ENCODE results near the gene ZNF70.
"Not testable (repeated sequence)": the region's sequence is repeated elsewhere in the genome, so short reads cannot be mapped to it uniquely, and the experiment has no call there.

ZNF70 gene

DNA sequence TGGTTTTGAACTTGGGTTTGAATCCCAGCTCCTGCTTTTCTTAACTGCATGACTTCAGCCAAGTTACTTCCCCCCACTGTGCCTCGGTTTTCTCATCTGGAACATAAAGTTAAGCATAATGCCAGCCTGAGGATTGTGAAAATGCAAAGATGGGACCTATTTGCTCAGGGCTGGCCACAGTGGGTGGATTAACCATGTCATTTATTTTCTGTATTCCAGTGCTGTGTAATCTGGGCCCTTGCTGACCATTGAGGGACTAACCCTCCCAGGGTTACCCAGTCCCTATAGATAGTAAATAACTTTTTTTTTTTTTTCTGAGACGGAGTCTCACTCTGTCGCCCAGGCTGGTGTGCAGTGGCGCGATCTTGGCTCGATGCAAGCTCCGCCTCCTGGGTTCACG lies 4.8 kb upstream of the ZNF70 start:
- no peak for DNase-seq

DNA sequence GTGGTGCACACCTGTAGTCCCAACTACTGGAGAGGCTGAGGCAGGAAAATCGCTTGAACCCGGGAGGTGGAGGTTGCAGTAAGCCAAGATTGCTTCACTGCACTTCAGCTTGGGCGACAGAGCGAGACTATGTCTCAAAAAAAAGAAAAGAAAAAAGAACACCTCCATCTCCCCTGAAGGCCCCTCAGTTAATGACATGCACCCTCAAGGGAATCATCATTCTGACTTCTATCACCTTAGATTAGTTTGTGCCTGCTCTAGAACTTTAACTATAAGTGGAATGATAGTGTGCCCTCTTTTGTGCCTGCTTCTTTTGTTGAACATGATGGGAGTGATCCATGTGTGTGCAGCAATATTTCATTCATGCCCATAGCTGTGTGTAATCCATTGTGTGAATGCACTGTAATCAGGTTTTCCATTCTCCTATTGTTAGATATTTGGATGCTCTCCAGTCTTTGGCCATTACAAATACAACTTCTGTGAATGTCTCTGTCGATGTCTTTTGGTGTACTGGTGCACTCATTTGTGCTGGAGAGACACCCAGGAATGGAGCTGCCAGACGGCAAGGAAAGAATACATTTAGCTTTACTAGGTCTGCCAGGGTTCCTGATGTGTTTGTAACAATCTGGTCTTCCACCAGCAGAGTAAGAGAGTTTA lies 4.2 kb upstream of the ZNF70 start:
- DNase-seq, result no peak

DNA sequence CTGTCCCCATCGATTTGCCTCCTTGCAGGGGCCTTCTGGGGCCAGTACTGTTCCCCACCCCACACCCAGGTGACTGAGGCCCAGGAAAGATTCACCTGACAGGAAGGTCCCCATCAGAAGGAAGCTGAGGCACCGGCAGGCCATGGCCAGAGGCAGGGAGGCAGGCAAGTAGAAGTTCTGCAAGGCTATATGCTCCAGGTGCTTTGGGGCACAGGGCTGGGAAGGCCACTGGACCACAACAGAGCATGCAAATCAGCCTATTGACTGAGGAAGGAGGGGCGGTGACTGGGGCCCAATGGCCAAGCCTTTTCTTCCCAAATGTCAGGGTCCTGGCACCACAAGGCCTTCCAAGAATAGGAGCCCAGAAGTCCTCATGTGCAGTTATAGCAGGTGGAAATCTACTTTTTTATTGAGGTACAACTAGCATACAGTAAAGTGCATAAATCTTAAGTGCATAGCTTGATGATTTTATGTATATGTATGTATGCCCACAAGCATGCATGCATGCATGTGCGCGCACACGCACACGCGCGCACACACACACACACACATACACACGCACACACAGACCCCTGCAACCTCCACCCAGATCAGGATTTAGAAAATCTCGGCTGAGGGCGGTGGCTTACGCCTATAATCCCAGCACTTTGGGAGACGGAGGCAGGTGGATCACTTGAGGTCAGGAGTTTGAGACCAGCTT lies 3.5 kb upstream of the ZNF70 start, which contains the start of gene VPREB3:
Gene VPREB3, minus strand, starts transcription at position 206 of the 700 bp plus-strand sequence. Its CDS starts 62 bp downstream, at position 144.
- DNase-seq, result no peak

DNA sequence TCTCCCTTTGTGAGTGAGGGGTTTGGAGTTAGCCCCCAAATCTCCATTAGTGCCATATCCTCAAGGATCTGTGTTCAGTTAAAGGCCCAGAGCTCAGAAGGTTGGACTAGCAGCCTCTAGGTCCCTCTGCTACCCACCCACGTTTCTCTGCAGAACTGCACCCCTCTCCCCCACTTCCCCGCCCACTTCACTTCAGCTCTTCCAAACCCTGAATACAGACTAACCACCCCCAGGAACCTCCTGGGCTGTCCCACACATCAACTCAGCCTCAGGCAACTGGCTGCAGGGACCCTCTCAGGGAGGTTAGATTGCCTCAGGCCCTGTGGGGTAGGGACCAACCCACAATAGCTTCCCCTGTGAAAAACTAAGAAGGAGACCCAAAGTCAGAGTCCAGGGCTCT lies 2.5 kb upstream of the ZNF70 start:
- no peak for DNase-seq

DNA sequence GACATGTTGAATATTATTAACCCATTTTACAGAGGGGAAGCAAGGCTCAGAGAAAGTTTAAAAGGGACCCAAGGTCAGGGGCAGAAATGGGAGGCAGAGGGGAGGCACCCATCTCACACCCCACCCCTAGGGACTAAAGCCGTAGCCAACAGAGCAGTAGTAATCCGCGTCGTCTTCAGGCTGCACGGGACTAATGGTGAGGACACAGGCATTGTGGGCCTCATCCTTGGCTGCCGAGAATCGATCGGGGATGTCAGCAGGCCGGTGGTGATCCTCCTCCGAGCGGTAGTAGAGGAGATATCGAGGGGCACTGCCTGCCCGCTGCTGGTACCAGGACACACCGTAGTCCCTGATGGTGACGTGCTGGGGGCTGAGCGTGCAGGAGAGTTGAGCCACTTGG lies 1.8 kb upstream of the ZNF70 start:
- no peak for DNase-seq

DNA sequence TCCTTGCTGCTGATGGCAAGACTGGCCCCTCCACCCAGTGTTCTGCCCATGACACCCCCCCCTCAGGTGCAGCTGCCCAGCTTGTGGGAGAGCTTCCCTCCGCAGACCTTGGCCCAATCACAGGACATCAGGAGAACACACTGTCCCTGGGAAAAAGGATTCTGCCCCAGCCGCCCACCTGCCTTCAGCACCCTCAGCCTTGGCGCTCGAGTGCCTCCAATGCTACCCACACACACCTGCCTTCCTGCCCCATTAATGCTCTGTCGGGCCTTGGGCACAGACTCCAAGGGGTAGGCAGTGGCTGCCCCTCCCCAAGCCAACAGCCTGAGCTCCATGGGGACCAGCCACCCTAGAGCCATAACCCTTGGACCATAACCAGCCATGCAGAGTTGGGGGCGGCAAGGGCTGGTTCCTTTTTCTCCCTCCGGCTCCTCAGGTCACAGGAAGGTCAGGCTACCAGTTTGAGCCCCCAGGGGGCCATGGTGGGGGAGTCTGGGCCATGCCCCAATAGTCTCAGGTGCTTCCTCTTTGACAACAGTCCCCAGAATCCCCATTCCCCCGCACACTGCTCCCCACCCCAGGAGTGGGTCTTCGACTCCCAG lies 1.3 kb upstream of the ZNF70 start:
- DNase-seq, result no peak

DNA sequence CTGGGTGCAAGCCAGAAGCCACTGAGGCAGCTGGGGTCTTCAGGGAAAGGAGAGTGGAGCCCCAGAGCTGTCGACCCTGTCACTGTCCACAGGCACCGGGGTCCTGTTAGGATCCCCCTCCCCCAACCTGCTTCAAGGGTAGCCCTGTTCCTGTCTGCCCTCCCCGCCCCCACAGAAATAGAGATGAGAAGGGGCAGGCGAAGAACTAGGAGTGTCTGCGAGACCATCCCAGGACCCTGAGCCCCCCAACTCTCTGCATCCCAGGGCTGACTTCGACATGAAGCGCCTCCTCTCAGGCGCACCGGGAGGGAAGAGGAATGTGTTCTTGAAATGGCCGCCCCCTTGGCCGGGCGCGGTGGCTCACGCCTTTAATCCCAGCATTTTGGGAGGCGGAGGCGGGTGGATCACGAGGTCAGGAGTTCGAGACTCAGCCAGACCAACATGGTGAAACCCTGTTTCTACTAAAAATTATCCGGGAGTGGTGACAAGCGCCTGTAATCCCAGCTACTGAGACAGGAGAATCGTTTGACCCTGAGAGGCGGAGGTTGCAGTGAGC lies 607 bp upstream of the ZNF70 start:
- DNase-seq, result no peak

DNA sequence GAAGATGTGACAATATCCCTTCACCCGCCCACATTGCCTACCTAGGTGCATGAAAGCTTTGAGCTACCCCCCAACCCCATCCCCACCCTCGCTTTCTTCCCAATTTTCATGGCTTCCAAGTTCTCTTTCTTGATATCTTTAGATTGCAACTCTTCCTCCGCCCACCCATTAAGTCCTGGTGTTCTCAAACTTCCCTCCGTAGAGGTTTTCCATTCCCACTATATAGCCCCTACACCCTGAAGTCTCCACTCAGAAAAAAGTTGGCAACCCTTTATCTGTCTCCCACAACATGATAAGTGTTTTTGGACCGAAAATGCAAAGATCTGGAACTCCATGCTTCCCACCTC lies 572 bp downstream of the ZNF70 start:
- DNase-seq, result no peak

DNA sequence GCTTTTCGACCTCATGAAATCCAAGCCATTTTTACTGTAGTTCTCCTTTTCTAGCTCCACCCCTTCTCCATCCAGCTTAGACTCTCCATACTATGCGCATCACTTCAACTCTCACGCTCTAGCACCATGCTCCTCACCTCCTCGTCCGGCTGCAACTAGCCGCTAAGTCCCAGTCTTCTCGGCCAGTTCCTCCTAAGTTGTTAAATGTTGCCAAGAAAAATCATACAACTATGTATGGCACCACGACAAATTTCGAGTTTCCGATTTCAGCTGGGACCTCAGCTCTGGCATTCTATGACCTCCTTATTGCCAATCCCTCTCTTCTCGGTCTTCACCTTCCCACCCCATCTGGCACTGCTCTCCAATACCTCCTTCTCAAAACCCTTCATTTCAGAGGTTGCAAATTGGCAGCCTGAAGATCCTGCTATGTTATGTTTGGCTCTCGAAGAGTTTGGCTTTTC lies 1.0 kb downstream of the ZNF70 start:
- DNase-seq, result no peak

DNA sequence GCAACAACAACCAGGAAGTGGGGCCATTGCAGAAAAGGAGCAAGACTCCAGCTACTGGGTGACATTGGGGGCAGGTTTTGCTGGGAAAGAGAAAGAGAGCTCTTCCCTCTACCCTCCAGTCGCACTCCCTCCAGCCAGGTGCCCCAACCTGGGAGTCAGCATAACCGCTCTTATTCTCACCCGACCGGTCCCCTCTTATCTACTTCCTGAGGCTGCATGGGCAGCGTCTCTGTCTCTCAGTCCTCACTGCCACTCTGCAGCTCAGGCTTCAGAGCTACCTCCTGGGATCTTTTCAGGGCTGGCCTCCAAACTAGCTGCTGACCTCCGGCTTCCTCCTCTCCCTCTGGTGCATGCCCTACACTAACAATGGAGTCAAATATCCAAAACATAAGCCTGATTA lies 5.1 kb downstream of the ZNF70 start:
- DNase-seq, result no peak

DNA sequence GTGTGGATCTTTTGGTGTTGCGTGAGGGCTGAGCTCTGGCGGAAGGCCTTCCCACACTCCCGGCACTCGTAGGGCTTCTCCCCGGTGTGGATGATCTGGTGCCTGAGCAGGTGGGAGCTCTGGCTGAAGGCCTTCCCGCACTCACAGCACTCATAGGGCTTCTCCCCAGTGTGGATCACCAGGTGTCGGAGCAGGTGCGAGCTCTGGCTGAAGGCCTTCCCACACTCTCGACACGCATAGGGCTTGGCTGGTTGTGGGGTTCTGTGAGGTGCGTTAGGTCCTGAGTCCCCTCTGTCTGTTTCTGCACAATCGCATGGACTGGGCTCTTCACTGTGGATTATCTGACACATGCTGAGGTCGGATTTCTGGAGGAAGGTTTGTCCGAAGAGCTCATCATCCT lies 6.4 kb downstream of the ZNF70 start:
- no peak for DNase-seq

DNA sequence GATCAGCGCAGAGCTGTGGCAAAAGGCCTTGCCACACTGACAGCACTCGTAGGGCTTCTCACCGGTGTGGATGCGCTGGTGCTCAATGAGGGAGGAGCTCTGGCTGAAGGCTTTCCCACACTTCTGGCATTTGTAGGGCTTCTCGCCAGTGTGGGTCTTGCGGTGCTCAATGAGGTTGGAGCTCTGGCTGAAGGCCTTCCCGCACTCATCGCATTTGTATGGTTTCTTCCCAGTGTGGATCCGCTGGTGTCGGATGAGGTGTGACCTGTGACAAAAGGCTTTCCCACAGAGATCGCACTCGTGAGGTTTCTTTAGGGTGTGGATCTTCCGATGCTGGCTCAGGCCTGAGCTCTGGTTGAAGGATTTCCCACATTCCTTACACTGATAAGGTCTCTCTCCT lies 6.9 kb downstream of the ZNF70 start:
- no peak for DNase-seq

DNA sequence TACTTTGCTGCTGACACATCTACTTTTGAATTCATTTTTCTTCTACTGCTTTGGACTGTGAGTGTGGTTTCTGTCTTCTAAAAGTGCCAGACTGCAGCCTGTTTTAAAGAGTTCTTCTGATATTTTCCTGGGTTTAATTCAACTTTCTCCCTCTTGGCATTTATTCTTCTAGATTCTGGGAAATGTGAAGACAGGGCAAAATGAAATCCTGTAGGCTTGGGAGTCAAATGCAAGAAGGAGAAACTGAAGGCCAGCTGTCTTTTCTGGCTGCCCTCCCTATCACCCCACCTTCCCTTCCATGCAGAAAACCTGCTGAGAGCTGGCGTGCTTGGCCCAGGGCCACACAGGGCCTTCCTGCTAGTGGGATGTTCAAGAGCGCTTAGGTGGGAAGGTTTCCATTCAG lies 7.6 kb downstream of the ZNF70 start:
- DNase-seq, result no peak

DNA sequence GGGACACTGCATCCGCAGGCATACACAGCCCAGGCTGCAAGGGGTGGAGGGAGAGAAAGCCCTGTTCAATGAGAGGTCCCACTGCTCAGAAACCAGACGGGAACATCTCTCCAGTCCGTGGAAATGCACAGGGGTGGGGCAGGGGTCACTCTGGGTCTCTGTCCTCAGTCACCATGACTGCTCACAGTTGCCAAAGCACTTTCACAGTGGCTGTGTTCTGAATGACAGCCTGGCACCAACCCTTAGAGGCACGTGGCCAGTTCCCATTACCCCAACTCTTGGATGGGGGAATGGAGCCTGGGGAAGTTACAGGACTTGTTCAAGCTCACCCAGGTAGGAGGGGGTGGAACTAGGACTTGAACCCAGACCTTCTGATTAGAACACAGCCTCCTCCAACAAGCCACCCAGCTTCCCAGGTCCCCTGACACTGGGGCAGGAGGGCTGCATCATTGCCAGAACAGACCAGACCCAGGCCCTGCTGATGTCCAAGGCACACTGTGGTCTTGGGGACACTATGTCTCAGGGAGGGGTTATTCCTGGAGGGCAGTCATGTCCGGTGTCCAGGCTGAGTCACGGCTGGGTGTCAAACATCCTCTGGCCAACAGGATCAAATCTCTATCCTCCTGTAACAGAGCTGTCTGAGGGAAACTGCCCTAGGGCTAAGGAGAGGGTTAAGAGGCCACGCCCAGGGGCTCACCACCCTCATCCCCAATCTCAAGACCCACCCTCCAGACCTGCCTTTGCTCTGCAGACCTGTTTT lies 8.2 kb downstream of the ZNF70 start:
- no peak for DNase-seq

DNA sequence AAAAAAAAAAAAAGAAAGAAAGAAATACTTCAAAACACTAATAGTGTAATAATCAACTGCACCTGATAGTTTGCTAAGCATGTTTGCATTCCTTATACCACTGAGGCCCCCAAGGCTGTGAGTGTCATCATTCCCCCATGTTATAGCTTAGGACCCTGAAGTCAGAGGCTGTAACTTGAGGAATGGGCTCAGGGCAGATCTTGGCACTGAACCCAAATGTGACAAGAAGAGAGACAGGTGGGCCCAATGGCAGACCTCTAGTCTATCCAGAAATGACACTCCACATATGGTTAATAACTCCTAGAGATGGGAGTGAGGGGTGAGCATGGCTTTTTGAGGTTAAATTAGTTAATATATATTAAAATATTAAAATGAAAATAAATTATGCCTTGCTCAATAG lies 13.2 kb downstream of the ZNF70 start:
- no peak for DNase-seq

DNA sequence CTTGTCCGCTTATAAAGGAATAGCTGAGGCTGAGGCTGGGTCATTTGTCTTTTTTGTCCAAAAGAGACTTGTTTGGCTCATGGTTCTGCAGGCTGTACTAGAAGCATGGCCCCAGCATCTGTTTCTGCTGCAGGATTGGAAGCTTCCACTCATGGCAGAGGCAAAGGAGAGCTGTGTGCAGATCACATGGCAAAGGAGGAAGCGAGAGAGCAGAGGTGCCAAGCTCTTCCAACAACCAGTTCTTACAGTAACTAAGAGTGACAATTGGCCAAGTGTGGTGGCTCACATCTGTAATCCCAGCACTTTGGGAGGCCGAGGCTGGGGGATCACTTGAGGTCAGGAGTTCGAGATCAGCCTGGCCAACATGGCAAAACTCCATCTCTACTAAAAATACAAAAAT lies 22.8 kb downstream of the ZNF70 start:
- DNase-seq, result not testable (repeated sequence)

DNA sequence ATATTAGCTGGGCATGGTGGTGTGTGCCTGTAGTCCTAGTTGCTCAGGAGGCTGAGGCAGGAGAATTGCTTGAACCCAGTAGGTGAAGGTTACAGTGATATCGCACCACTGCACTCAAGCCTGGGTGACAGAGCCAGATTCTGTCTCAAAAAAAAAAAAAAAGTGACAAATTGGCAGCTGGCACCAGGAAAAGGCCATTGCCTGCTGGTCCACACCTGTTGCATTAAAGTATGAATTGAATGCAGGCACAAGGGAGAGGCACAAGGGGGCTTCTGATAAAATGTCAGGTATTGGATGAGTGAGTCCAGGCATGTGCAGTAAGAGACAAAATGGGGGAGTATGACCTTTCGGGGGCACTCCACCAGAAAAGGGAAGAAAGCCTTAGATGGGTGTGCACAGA lies 28.2 kb downstream of the ZNF70 start:
- no peak for DNase-seq

DNA sequence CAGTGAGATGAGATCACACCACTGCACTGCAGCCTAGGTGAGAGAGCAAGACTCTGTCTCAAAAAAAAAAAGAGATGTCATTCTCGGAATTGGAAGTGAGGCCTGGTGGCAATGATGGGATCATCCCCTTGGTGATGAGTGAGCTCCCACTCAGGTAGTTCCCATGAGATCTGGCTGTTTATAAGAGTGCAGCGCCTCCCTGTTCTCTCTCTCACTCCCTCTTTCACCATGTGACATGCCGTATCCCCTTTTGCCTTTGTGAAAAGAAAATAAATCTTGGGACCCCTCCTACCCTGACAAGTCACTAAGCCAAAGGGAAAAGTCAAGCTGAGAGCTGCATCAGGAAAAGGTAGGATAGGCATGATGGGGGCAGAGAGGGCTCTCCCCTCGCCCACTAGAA lies 28.8 kb downstream of the ZNF70 start:
- no peak for DNase-seq

DNA sequence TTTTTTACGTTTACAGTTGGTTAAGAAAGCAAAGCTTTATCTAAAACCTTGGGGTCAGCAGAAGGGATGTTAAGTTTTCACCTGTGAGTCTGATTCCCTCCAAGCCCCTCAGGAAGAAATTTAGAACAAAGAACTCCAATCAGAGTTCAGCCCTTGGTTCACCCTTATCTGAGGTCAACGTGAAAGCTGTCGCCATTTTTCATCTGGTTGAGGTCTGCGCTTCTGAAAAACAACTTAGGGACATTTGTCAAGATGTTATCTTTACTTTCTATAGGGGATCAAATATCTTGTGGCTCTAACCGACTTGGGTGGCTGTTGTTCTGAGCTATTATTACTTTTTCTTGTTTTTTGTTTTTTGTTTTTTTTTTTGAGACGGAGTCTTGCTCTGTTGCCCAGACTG lies 30.1 kb downstream of the ZNF70 start:
- no peak for DNase-seq

DNA sequence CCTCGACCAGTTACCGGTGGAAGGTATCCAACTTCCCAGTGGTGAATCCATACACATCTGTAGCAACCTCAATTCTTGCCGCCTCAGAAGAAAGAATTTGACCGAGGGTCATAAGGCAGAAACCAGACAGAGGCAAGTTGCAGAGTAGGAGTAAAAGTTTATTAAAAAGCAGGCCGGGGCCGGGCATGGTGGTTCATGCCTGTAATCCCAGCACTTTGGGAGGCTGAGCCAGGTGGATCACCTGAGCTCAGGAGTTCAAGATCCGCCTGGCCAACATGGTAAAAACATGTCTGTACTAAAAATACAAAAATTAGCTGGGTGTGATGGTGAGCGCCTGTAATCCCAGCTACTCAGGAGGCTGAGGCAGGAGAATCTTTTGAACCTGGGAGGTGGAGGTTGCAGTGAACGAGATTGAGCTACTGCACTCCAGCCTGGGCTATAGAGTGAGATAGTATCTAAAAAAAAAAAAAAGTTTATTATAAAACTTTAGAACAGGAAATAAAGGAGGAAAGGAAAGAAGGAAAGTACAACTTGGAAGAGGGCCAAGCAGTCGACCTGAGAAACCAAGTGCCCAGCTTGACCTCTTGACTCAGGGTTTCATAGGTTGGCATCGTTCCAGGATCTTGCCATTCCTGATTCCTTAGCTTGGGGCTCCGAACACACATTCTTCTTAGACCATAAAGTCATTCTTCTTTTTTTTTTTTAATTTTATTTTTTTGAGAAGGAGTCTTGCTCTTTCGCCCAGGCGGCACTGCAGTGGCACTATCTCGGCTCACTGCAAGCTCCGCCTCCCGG lies 32.3 kb downstream of the ZNF70 start:
- no peak for DNase-seq

DNA sequence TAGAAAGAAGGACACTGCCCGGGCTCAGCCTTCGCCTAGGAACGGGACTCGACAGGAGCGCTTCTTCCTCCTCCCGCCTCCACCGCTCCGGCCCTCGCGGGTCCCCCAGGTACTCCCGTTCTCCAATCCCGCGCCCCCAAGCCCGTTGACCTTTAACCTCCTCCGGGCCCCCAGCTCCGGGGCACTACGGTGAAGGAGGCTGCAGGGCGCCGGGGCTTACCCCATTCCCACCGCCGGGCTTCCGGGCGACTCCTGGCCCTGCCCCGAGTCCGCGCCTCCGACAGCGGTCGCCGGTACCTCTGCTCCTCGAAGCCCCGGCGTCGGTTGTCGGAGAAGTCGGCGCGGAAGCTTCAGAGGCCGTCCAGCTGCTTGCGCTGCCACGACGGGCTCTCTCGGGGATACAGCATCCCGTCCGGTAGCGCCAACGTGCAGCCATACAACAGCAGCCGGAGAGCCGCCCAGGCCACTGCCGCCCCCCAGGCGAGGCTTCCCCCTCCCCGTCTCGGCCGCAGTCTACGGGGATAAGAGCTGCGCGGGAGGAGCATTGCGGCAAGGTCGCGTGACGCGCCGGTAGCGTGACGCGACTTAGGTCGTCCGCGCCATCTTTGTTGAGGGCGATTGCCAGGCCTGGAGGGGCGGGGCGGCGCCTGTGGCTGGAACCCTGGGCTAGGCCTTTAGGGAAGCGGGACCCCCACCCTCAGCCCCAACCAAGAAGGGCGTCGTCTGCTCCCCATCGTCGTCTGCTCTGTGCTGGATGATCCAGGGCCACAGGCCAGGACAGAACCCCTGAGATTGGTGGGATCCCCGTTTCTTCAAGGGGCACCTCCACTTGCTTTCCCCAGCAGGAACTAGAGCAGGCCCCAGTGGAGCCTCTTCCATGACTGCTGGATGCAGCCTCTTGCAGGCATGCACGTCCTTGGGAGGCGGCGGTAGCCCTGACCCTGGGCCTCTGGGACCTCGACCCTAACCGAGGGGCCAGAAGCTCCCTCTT lies 33.8 kb downstream of the ZNF70 start:
- peak; percentile 62 to 87 (median 75) for DNase-seq

Data from T-helper 1 cell (primary cell).